HG03342 (cell line): ENCODE measurements around the gene NAALADL2.
"Not testable (repeated sequence)": the region's sequence is repeated elsewhere in the genome, so short reads cannot be mapped to it uniquely, and the experiment has no call there.

Source experiments
- ATAC-seq: cut with Tn5 transposase; IDR thresholded peaks from one replicate; pipeline ENCODE4 v1.9.1; 2021; ENCODE audit warnings: mild to moderate bottlenecking, moderate library complexity; ENCODE audit not compliant: unreplicated experiment

Gene NAALADL2

DNA sequence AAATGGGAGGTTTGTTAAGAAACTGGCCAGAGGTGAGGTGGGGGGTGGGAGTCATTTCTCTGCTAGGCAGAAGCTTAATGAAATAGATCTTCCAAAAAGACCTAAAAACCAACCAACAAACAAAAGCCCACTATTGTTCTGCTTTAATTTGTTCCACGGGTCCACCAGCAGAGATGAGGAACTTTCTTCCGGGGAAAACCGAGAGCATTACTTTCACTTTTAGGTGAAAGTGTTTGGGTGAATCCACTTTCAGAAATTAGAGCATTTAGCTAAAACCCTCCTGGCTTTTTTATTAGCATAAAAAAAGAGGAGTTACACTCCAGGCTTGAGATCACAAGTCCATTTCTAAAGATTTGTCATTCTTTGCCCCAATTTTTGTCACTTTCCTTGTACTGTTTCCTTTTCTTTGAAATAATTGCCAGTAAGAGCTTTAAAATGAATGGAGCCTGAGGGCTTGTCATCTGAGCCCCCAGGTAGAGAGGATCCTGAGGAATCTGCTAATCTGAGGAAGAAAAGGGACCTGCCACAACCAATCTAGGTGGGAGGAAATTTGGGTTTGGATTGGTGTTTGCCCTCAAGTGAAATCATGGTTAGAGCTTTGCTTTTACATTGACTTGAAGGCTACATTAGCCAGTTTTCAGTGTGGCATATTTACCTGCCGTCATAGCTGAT lies 667.6 kb downstream of the NAALADL2 start:
- ATAC-seq = no peak

DNA sequence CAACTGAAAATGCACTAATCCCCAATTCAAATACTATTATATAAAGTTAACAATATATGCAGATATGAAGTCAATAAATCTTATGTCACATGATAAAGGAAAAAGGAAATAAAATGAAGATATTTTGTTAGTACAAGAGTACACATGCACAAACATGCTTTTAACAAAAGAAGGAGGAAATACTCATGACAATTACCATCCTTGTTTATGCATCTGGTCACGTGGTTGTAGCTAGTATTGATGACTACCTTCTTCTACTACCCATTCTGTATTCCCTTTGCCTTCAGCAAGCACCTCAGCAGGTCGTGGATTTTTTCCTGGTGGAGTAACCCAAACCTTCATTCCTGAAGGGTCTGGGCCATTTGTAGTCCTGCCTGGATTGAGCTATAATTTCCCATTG lies 669.6 kb downstream of the NAALADL2 start:
- not testable (repeated sequence) for ATAC-seq

DNA sequence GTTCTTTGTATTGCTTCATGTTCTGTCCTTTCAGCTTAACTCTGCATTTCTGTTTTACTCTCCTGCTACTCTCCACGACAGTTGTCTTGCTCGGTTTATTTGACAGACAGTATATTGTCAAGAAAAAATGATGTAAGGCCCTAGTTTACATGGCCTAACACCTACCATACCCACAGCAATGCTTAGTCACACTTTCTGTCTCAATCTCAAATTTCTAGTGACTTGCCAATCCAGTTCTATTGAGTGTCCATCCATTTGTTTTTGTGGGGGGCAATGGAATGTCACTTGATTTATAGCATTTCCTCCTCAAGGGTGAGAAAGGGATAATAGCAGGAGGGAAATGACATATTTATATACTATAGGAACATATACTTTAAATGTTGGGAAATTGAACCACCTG lies 676.2 kb downstream of the NAALADL2 start:
- no peak for ATAC-seq

DNA sequence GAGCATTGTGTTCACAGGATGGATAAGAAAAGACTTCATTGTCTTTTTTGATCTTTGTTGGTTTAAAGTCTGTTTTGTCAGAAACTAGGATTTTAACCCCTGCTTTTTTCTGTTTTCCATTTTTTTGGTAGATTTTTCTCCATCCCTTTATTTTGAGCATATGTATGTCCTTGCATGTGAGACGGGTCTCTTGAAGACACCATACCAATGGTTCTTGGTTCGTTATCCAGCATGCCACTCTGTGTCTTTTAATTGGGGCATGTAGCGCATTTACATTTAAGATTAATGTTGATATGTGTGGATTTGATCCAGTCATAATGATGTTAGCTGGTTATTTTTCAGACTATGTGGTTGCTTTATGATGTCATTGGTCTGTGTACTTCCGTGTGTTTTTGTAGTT lies 687.0 kb downstream of the NAALADL2 start:
- no peak for ATAC-seq

DNA sequence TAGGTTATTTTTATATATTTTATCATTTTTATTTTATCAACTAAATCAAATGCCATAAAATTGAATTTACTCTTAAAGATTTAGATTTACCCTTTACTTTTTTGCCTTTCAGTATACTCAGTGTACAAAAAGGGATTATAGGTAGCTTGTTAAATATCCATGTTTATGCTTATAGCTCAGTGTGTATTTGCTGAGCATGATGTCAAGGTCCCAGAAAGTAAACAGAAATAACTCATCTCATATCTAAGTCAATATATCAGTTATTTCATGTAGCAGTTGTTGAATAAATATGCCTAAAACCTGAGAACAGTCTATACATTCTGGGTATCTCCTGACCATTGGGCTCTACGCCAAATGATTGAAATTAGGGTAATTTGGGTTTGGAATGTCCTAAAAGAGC lies 693.8 kb downstream of the NAALADL2 start:
- ATAC-seq = no peak

DNA sequence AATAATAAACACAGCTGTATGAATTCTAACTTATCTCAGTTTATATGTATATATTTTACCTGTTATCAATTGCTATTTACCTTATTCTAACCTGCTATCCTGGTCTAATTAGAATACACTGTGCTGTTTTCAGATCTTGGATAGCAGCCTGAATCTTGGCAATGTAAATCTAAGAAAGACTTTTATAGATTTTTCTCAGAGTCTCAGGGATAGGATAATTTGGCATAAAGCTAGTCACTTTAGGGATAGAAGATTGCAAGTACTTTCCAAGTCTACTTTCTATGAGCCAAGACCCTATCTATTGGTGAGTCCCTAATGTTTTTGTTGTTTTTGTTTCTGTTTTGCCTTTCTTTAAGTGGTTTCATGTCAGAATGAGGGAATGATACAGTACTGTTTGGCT lies 695.7 kb downstream of the NAALADL2 start:
- ATAC-seq = no peak

DNA sequence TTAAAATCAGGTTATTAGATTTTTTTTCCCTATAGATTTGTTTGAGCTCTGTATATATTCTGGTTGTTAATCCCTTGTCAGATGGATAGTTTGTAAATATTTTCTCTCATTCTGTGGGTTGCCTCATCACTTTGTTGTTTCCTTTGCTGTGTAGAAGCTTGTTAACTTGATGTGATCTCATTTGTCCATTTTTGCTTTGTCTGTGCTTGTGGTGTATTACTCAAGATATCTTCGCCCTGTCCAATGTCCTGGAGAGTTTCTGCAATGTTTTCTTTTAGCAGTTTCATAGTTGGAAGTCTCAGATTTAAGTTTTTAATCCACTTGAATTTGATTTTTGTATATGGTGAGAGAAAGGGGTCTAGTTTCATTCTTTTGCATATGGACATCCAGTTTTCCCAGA lies 699.1 kb downstream of the NAALADL2 start:
- ATAC-seq = no peak

DNA sequence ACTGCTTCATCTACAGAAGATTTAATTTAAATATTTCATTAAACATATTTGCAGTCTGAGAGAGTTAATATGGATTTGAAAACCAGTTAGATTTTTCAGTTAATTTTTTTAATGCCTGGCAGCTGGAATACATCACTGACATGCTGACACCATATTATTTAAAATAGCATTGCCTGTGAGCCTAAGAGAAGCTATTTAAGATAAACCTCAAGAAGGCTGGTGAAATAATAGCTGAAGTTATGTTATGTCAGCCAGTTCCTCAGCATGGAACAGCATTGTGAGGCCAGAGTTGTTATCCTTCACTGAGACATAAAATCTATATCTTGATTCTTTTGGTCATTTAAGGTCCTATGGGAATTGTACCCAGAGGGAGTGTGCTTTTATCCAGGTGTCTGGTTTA lies 705.2 kb downstream of the NAALADL2 start:
- ATAC-seq = no peak

DNA sequence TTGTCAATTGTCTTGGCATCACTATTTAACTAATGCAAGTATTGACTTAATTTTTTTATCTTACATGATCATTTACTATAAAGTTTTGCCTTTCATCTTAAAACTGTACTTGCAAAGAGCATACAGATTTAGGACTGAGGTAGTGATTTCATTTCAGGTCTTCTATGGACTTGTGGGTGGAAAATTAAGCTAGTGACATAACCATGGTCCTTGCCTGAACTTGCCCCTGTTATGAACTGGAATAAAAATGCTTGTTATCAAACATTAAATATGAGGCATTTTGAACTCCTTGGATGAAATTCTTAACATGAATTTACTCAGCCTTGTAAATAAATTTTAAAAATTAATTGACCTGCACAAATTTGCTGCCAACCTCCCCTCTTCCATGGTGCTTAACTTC lies 712.0 kb downstream of the NAALADL2 start:
- ATAC-seq = no peak

DNA sequence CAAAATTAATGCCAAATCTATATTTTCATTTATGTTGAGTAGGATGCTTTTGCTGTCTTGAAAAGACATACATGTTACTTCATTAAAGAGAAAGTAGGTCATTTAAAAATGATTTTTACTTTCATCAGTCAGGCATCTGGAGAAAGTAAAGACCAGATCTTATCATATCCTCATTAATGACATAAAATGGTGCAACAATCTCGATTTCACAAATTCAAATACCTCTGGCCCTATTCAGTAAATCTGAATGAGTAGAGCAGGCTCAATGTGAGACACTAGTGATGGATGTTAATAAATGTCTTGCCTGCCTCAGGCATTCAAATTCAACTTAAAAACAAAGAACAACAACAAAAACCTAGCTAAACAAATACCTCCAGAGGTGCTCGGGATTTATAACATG lies 714.1 kb downstream of the NAALADL2 start:
- no peak for ATAC-seq

DNA sequence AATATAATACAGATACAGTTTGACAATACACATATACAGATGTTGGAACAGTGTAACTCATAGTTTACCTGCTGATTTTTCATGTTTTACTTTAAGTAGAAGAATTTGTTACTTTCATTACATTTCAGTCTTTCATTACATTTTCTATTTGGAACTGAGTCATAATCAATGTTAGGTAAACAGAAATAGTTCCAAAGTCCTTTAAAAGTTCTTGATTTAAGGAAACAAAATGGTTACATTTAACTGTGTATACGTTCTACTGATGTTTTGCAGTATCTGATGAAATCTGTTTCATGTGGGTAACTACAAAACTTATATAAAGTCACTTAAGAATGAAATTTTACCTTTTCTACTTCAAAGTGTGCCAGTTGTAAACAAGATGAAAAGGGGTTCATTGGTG lies 721.2 kb downstream of the NAALADL2 start:
- ATAC-seq = no peak

DNA sequence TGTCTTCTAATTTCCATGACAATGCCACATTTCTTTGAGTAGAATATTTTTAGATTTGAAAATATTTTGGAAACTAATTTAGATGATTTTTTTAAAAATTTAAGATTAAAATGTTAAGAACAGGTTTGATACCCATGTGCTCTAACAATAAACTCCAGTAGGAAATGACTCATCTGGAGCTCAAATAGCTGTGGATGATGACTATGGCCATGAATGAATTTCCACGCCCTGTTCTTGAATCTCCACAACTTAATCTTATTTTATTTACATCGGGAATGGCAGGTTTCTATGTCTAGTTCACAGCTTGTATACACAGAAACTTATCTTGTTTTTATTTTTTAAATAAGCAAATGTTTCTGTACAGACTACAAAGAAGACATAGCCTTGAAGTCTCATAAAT lies 726.8 kb downstream of the NAALADL2 start:
- no peak for ATAC-seq

DNA sequence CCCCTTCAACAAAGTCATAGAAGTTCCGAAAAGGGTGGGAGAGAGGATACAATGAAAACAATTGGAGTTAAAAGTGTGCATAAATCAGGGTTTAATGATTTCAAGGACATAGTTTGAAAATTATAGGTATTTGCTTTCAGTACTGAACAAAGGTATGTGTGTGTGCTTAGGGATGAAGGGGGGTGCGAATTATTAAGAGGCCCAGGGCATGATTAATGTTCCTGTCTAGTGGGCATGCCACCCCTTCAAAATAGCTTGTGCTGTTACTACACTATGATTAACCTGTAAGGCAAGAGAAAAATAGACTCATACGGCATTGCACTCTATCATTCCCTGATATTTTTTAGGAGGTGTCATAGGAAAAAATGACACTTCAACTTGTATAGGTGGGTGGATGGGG lies 731.6 kb downstream of the NAALADL2 start:
- ATAC-seq = no peak

DNA sequence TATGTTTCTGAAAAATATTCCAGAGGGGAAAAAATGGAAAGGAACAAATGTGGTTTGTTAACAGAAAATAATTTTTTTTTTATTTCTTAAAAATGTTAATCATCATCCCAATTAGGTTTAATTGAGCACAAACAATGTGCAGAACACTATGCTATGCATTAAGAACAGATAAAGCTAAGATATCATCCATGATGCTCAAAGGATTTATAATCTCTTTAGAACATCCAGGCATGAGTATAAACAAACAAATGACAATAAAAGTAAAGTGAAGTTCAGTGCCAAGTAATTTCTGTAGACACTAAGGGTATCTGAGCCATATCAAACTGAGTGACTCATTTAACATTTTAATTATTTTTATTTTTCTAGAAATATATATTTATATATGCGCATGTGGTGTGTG lies 732.2 kb downstream of the NAALADL2 start:
- ATAC-seq = no peak

DNA sequence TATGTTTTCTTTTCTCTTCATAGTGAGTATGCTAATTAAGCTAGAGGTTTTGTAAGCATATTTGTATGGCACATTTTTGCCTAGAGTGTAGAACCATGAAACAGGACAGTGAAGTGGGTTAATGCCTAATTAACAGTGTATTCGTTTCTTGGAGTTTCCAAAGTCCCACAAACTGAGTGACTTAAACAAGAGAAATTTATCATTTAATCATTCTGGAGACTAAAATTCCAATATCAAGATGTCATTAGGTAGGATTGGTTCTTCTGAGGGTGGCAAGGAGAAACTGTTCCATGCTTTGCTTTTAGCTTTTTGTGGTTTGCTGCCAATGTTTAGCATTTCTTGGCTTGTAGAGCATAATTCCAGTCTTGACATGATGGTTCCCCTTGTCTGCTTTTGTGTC lies 734.2 kb downstream of the NAALADL2 start:
- no peak for ATAC-seq

DNA sequence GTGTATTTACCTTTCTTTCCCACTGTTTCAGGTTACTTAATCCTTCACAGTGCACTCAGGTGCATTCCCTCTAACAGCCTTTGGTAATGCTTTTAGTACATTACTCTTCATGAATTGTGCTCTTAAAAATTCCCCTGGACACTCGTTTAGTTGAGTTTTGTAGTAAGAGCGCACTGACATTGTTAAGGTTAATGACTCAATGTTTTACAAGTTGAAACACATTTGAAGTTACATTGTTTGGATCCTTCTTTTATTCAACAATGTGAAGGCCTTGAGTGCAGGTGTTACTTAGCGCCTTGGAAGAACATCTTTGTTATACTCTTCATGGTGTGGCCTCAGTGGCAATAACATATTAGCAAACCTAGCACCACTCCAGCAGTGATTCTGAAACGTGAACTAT lies 739.6 kb downstream of the NAALADL2 start:
- ATAC-seq = no peak

DNA sequence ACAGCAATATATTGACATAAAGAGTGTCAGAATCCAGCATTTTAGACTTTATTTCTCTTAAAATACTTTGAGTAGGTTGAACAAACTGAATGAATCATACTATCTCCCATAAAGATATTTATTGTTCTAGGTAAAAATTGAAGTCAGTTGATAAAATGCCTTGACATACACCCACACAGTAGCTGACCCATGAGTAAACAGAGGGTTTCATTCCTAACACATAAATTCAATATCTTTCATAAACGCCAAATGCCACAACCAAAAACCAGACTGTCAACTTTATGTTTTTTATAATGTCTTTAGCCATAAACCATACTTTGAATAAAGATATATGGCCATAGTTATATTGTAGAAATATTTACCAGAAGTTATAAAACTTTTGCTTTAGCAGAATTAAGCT lies 742.4 kb downstream of the NAALADL2 start:
- ATAC-seq = no peak

DNA sequence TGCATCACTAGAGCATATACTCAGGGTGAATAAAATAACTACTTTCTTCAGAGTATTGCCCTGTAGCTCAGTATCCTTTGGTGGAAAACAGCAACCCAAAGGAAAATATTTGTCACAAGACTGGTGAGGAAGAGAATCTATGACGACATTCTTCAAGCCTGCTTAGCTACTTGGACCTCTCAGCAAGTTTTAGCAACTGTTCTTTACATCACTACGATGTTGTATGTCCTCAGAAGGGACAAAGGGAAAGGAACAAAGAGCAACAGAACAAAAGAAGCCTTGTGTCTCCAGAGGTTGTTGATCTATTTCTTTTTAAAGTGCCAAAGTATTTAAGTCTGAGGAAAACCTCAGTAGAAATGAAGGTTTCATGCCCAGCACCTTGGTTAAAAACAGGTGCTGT lies 746.7 kb downstream of the NAALADL2 start:
- no peak for ATAC-seq

DNA sequence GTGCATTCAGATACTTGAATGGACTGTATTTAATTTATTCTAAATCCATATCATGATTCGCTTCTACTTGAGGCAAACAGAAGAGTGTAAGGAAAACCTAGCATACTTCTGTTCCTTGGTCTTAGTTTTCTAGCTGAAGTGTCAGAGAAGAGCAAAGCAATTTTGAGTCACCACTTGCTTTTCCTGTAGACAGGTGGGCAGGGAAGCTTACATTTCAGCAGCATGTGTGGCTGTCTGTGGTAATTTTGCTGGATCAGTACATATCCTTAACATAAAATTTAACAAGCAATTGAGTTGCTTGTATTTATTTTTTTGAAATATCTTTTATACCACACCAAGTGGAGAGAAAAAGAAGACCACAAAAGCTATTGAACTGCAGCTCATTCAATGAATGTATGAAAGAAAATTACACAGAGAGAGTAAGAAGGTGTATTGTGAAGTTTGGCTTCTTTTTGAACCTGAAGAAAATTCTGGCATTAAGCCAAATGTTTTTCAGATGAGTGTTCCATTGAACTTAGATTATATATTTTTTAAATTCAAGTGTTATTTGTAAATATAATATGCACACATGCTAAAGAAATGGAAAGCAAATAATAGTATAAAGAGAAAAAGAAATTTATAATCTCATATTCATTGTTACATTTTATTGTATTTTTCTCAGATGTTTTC lies 747.6 kb downstream of the NAALADL2 start:
- no peak for ATAC-seq

DNA sequence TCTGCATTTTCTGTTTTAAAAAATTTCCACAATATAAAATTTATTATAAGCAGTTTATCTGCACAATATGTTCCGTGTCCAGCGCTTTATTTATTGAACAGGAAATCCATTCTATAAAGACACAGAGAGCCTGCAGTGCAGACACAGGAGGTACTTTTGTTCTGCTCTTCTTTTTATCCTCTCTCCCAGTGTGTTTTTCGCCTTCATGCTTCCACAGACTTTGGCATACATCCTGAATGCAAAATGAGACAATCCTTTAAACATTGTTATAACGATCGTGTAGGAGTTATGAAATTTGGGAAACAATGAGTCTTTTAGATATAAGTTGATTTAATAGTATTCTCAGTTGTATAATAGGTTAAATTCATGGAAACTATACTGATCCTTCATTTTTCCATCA lies 749.2 kb downstream of the NAALADL2 start:
- ATAC-seq = no peak

DNA sequence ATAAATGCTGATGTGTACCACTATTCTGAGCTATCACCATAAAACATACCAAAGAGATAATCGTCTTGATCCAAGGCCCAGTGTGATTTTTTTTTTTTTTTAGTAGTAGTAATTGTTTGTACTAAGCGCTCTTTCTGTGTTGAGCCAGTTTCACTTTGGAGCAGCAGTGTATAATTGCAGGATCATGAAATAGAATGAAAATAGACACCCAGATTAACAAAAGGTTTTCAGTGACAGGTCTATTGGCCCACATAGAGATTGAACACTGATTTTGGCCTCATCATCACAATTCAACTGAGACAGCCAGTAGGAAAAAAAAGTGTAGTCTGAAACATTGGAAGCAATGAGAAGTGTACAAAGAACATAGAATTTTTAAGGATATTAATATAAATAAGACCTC lies 749.8 kb downstream of the NAALADL2 start:
- ATAC-seq = no peak

DNA sequence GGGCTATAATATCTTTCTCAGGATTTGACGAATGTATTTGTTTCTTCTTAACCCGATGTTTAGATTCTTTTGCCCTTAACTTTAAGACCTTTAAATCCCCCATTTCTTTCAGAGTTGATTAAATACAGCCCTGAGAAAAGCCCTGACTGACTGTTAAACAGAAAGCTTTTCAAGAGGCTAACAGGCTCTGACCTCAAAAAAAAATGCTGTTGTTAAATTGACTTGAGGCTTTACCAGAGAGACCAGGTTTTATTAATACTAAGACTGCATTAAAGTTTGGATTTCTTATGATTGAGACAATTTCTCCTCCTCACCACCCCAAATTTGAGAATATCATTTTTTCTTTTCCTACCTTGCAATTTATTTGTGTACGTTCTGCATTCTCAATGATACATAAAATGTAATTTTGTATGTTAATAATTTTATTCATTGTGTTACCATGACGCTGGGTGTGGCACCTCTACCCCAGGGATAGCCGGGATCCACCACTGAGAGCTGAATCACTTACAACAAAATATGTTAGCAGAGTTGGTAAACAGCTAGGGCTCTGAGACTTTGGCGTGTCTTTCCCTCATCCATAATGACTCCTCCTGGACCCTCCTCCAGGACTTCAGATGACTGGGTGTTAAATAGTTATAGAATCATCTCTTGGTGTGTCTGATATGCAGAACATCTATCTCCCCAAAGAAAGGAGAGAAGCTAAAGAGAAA lies 753.5 kb downstream of the NAALADL2 start:
- ATAC-seq = no peak
